Neural cell (in vitro differentiated cells): ENCODE results near the gene TOMM7.

Experiments used
- CTCF ChIP-seq: fragments of 450-650 bp; IDR thresholded peaks from 2 replicates; pipeline ENCODE4 v1.5.1; 2014; ENCODE audit warnings: antibody characterized with exemption, mild to moderate bottlenecking, moderate library complexity; ENCODE audit not compliant: poor library complexity, severe bottlenecking
- EZH2 ChIP-seq: fragments of 200-600, 300-800 bp; shearing (Covaris generic), sonication (generic); IDR thresholded peaks from 2 replicates; pipeline ENCODE4 v1.6.1; 2014; ENCODE audit warnings: antibody characterized with exemption, low read length, borderline replicate concordance, mild to moderate bottlenecking; ENCODE audit not compliant: insufficient read depth, poor library complexity, severe bottlenecking
- POLR2AphosphoS5 ChIP-seq: IDR thresholded peaks from 2 replicates; pipeline ENCODE4 v1.6.1; 2012
- RAD21 ChIP-seq: fragments of 450-650 bp; conservative IDR thresholded peaks from 2 replicates; pipeline ENCODE4 v1.6.1; 2014; ENCODE audit warnings: antibody characterized with exemption, mild to moderate bottlenecking, moderate library complexity
- REST ChIP-seq: IDR thresholded peaks from 2 replicates; pipeline ENCODE4 v1.6.1; 2012; ENCODE audit warnings: borderline replicate concordance
- SMC3 ChIP-seq: fragments of 450-650 bp; conservative IDR thresholded peaks from 2 replicates; pipeline ENCODE4 v1.6.1; 2014; ENCODE audit warnings: antibody characterized with exemption, mild to moderate bottlenecking, moderate library complexity; ENCODE audit not compliant: poor library complexity
- TAF1 ChIP-seq: IDR thresholded peaks from 2 replicates; pipeline ENCODE4 v1.6.1; 2012; ENCODE audit warnings: low read depth

DNA sequence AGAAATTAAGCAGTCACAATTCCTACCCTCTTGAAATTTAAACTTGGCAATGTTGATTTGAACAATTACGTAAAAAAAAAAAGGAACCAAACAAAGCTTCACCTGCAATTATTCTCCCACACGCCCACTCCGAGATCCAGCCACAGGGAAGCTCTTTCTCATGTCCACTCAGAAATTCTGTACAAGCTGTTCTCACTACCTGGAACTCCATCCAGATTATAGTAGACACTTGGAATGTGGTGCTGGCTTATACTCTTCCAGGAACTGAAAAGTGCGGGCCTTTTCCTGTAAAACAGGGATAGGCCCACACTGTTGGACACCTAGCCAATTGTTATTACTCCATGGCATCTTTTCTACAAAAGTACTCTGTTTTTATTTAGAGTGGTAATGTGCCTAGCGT is 20.3 kb upstream of the TOMM7 start:
- TF ChIP-seq CTCF: no peak
- TF ChIP-seq TAF1: no peak
- no peak for TF ChIP-seq EZH2
- TF ChIP-seq POLR2AphosphoS5: no peak
- TF ChIP-seq SMC3: no peak
- no peak for TF ChIP-seq RAD21
- TF ChIP-seq REST: no peak
